ENCODE results near the gene MRPS22. TPM values are rescaled to one million over a fixed set of nuclear protein-coding genes. Genes with fewer than 3 reads are reported as not detected.
A peak's percentile ranks its signal among the peaks of the same experiment; 100 is the strongest.

Gene MRPS22
- total and polyA plus RNA-seq, 2 of the 8 experiments (the other 6 are each of a cell fraction or from before 2014, with no cell fraction given): 28.3 to 45.8 TPM

DNA sequence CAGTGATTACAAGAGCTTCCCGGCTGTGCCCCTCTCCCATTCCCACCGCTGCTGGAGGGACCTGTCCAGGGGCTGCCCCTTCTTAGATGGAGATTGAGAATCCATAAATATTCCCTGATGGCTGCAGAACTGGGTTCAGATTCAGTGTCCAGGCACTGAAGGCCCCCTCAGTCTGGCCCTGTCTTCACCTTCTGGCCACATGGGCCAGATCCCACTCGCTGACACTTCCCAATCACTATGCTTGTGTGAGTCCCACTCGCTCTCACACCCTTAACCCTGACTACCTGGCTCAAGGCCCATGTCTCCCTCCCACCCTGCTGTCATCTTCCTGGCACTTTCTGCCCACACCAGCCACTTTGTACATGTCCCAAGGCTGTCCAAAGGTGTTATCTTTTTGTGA lies 15.5 kb upstream of the MRPS22 start:
- 91% methylated on average over 4 of the region's 4 CpGs; no CpG with 5 or more reads in 1 of the 2 experiments for WGBS, 2 experiments (ENCODE audit: extremely low coverage in 1 of 2, insufficient coverage in 1 of 2, insufficient read length in 1 of 2, insufficient replicate concordance in 2 of 2, low coverage in 1 of 2, low lambda C conversion rate in 2 of 2, missing lambda C conversion rate in 1 of 2)
- H3K18ac ChIP-seq (ENCODE audit: extremely low read depth, low read length): no peak overlapping the region
- H2BK120ac ChIP-seq (replicated peaks; ENCODE audit: low read depth, low read length): no peak overlapping the region
- H3K79me1 ChIP-seq (ENCODE audit: low read depth, low read length): no peaks in the 10 kb centered on the region
- TF ChIP-seq TAF1 (IDR thresholded peaks at IDR 0.05; ENCODE audit: low read depth, low read length) (no peak), CHD2 (IDR thresholded peaks at IDR 0.05; ENCODE audit: low read length) (no peak), EP300 (IDR thresholded peaks at IDR 0.05; ENCODE audit: borderline replicate concordance in 1 of 2, low read depth in 2 of 2, low read length in 2 of 2) (no peak), KDM5A (IDR thresholded peaks at IDR 0.05; ENCODE audit: low read length) (no peak), ZNF274 (IDR thresholded peaks at IDR 0.05; ENCODE audit: borderline replicate concordance, extremely low read depth, low read length) (no peak)
- H3K9me3 ChIP-seq (ENCODE audit: insufficient read depth in 2 of 2, low read depth in 1 of 2, low read length in 1 of 2): no peaks in the 10 kb centered on the region
- no peak overlapping the region for H2BK15ac ChIP-seq (ENCODE audit: low read length)
- DNase-seq (ENCODE audit: low read depth in 1 of 2, low spot score in 2 of 2) (no peak), FAIRE-seq (no peak)
- H3K23ac ChIP-seq (ENCODE audit: insufficient read length): no peak overlapping the region
- H3K4me3 ChIP-seq (ENCODE audit: extremely low read depth in 1 of 4, insufficient read depth in 2 of 4, low read depth in 3 of 4, low read length in 4 of 4): no peak overlapping the region
- H4K5ac ChIP-seq (ENCODE audit: insufficient read length, low read depth, low read length): no peak overlapping the region
- H4K20me1 ChIP-seq (replicated peaks in 1 of 2; ENCODE audit: control insufficient read depth in 1 of 2, insufficient read depth in 2 of 2, low read length in 2 of 2): no peaks in the 10 kb centered on the region
- no peak overlapping the region for H3K9ac ChIP-seq (replicated peaks in 1 of 4; ENCODE audit: extremely low read depth in 1 of 4, low read depth in 3 of 4, low read length in 3 of 4)
- H3K79me2 ChIP-seq (ENCODE audit: control insufficient read depth in 1 of 2, insufficient read depth in 2 of 2, low read length in 2 of 2): no peaks in the 10 kb centered on the region
- H3K14ac ChIP-seq (ENCODE audit: insufficient read length): no peak overlapping the region
- H2AFZ ChIP-seq (ENCODE audit: low read length): no peak overlapping the region
- no peak overlapping the region; a peak in 1 of 4 replicates for H3K4me2 ChIP-seq (ENCODE audit: insufficient read depth in 1 of 2, low read depth in 2 of 2, low read length in 2 of 2)
- H4K91ac ChIP-seq (replicated peaks; ENCODE audit: insufficient read length, low read length): no peak overlapping the region
- no peak overlapping the region for H2AK5ac ChIP-seq (ENCODE audit: low read depth, low read length)
- H3K23me2 ChIP-seq (ENCODE audit: low read depth, low read length): no peaks in the 10 kb centered on the region
- no peaks in the 10 kb centered on the region for H3K36me3 ChIP-seq (ENCODE audit: control insufficient read depth in 2 of 4, insufficient read depth in 4 of 4, low read length in 3 of 4)
- H3K27me3 ChIP-seq (replicated peaks in 1 of 4; ENCODE audit: control insufficient read depth in 3 of 4, extremely low read depth in 1 of 4, insufficient read depth in 3 of 4, low read length in 3 of 4): peaks cover 0 to 5% (median 4%) of the 10 kb centered on the region in 4 experiments; a peak in 3 of 7 replicates
- H3K4ac ChIP-seq (replicated peaks; ENCODE audit: insufficient read length, low read depth, low read length): no peak overlapping the region
- 0 out of 2 replicates have a peak overlapping the region, but pooled peaks have one; percentile 50 for H2BK12ac ChIP-seq (ENCODE audit: low read depth, low read length)
- no peak overlapping the region for H2BK20ac ChIP-seq (ENCODE audit: low read length)
- H4K8ac ChIP-seq (ENCODE audit: extremely low read depth, insufficient read depth, low read length): no peak overlapping the region
- H3K27ac ChIP-seq (ENCODE audit: low read depth, low read length): no peak overlapping the region
- no peaks in the 10 kb centered on the region for H3K4me1 ChIP-seq (replicated peaks in 1 of 4; ENCODE audit: control insufficient read depth in 3 of 4, insufficient read depth in 4 of 4, low read length in 3 of 4)
- no peak overlapping the region for H3K56ac ChIP-seq (replicated peaks; ENCODE audit: insufficient read length, low read depth, low read length)
- no peak overlapping the region for H2BK5ac ChIP-seq (ENCODE audit: low read depth, low read length)
- ChIA-PET POLR2A (ENCODE audit: partially characterized antibody) (no interaction called here), CTCF (ENCODE audit: partially characterized antibody) (interaction anchor here (0.6 to 4.7 kb wide), 9 partner anchors 11 to 634 kb away, joined by 3 to 58 read pairs (median 4); no protein-coding TSS in a partner anchor)

Measured in H1 (cell line).